Natural killer cell (primary cell): ENCODE measurements around the gene SLC7A4. TPM values are rescaled to one million over a fixed set of nuclear protein-coding genes. Genes with fewer than 3 reads are reported as not detected.

Experiments
- ATAC-seq, 3 donors: fragments of 150-1000 bp in 2 of 3; fragments of 200-7000 bp in 1 of 3; cut with Tn5 transposase; 1 replicate in 1 of 3; 2 replicates in 2 of 3; pipeline ENCODE4 v1.10.0; 2021; ENCODE audit warnings: mild to moderate bottlenecking in 2 of 3, moderate library complexity in 2 of 3
- DNase-seq, 2 donors: peaks; one replicate each; pipeline versions ENCODE4 v3.0.0 to v3.0.0-alpha.2; 2013 to 2021; ENCODE audit warnings: mixed read lengths in 1 of 2
- H3K27ac ChIP-seq: one replicate; pipeline ENCODE4 v1.5.1; 2013; ENCODE audit warnings: mild to moderate bottlenecking, low read length
- H3K27me3 ChIP-seq: one replicate; pipeline ENCODE4 v1.6.1; 2013; ENCODE audit warnings: low read length; ENCODE audit not compliant: control insufficient read depth, insufficient read depth
- H3K36me3 ChIP-seq: one replicate; pipeline ENCODE4 v1.6.1; 2013; ENCODE audit warnings: low read length; ENCODE audit not compliant: control insufficient read depth, insufficient read depth
- H3K4me1 ChIP-seq: one replicate; pipeline ENCODE4 v1.6.1; 2013; ENCODE audit warnings: low read length; ENCODE audit not compliant: control insufficient read depth, insufficient read depth
- H3K4me3 ChIP-seq: one replicate; pipeline ENCODE4 v1.5.1; 2013; ENCODE audit warnings: low read length
- H3K9me3 ChIP-seq: one replicate; pipeline ENCODE4 v1.6.1; 2013; ENCODE audit warnings: low read length; ENCODE audit not compliant: control insufficient read depth, insufficient read depth
- H3K27ac Mint-ChIP-seq, 2 donors: one replicate each; pipeline ENCODE4 v1.8.0; 2022; ENCODE audit warnings: mild to moderate bottlenecking in 2 of 2, mixed read lengths in 2 of 2, moderate library complexity in 1 of 2
- H3K27me3 Mint-ChIP-seq, 2 donors: one replicate each; pipeline ENCODE4 v1.8.0; 2022; ENCODE audit warnings: low read depth in 2 of 2, mixed read lengths in 2 of 2
- H3K36me3 Mint-ChIP-seq: one replicate; pipeline ENCODE4 v1.8.0; 2022; ENCODE audit warnings: mixed read lengths
- H3K4me1 Mint-ChIP-seq, 2 donors: one replicate each; pipeline ENCODE4 v1.8.0; 2022; ENCODE audit warnings: mixed read lengths in 2 of 2
- H3K4me3 Mint-ChIP-seq: one replicate; pipeline ENCODE4 v1.8.0; 2022; ENCODE audit warnings: mild to moderate bottlenecking, moderate library complexity, mixed read lengths
- H3K9me3 Mint-ChIP-seq, 2 donors: one replicate each; pipeline ENCODE4 v1.8.0; 2022; ENCODE audit warnings: mixed read lengths in 2 of 2
- WGBS: methylation state at CpG from one replicate; pipeline ENCODE4 v1.1.7; 2013; ENCODE audit warnings: missing lambda C conversion rate; ENCODE audit not compliant: insufficient coverage; 5-methylcytosine and 5-hydroxymethylcytosine counted together
- intact Hi-C: fragments of 100-400 bp; cut with micrococcal nuclease; formaldehyde crosslinking; loops from one replicate; pipeline ENCODE4 v1.14.2; 2022
- total RNA-seq, 4 donors: library from RNA; stranded (reverse); fragments of 120-200 nt in 1 of 4; gene quantifications; one replicate each; pipeline versions ENCODE4 v1.2.3 to v1.2.4, GENCODE V29; 2013 to 2022
- TF ChIP-seq, protein P1 (sequence below): fragments of 200-600 bp; IDR thresholded peaks from one replicate; pipeline ENCODE4 v1.8.0; 2022; ENCODE audit warnings: antibody characterized with exemption

The SLC7A4 gene
- total RNA-seq, 3 donors from 2014 or later (not counting 1 experiment from before 2014, with no cell fraction given), result not detected

DNA sequence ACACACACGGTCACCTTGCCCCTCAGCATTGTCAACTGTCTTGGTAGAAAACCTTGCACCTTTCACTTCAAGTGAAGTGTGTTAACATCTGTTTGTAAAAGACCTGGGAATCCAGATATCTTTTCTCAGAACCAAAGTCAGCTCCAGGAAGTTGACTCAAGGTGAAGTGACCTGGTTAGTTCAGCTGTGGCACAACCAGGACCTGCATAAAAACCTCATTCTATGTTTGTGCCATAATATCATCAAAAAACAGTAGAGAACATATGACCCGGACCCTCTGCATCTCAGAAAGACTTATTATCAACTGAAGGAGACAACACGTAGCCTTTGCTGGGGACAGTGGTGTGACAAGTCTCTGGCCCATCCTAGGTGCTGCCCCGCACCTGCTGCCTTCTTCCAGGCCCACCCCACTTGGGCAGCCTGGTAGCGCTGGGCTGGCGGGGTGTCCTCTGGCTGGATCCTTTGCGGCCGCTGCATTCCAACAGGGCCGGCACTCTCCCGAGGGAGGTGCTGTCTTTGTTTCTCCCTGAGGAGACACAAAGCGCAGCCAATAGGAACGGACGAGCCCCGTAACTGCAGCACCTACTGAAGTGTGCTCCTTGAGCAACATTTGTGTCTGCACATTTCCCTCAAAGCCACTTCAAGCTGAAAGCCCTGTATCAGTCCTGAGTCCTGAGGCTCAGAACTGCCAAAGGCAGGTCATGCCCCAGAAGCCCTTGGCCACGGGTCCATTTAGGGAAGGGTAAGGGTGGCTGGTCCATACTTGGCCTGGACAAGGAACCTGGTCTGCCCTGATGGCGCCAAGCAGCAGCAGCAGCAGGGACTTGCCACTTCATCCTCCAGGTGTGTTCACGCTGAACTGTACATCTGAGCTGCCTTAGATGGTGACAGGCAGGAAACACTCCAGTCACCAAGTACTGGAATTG, 38.6 kb upstream of the SLC7A4 start:
- Mint-ChIP-seq H3K9me3 (no peaks in the 10 kb centered on the region), H3K36me3 (no peaks in the 10 kb centered on the region), H3K27me3 (peaks cover 0 to 2% of the 10 kb centered on the region in 2 donors), H3K4me1 (no peaks in the 10 kb centered on the region), H3K27ac (no peak overlapping the region), H3K4me3 (no peak overlapping the region)
- no peak for DNase-seq
- Histone ChIP-seq H3K36me3 (no peaks in the 10 kb centered on the region), H3K9me3 (no peaks in the 10 kb centered on the region), H3K4me1 (no peaks in the 10 kb centered on the region), H3K27ac (no peak overlapping the region), H3K4me3 (no peak overlapping the region), H3K27me3 (no peaks in the 10 kb centered on the region)
- intact Hi-C loops, result no loop called here
- TF ChIP-seq, protein P1, sequence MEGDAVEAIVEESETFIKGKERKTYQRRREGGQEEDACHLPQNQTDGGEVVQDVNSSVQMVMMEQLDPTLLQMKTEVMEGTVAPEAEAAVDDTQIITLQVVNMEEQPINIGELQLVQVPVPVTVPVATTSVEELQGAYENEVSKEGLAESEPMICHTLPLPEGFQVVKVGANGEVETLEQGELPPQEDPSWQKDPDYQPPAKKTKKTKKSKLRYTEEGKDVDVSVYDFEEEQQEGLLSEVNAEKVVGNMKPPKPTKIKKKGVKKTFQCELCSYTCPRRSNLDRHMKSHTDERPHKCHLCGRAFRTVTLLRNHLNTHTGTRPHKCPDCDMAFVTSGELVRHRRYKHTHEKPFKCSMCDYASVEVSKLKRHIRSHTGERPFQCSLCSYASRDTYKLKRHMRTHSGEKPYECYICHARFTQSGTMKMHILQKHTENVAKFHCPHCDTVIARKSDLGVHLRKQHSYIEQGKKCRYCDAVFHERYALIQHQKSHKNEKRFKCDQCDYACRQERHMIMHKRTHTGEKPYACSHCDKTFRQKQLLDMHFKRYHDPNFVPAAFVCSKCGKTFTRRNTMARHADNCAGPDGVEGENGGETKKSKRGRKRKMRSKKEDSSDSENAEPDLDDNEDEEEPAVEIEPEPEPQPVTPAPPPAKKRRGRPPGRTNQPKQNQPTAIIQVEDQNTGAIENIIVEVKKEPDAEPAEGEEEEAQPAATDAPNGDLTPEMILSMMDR, result no peak
- ATAC-seq, result no peak
- 88% methylated on average over 17 of the region's 17 CpGs for WGBS

- Mint-ChIP-seq H3K36me3 (no peaks in the 10 kb centered on the region), H3K4me3 (no peak overlapping the region), H3K27me3 (peaks cover 2 to 7% of the 10 kb centered on the region in 2 donors), H3K9me3 (no peaks in the 10 kb centered on the region), H3K27ac (no peak overlapping the region), H3K4me1 (no peaks in the 10 kb centered on the region)
- Histone ChIP-seq H3K4me1 (no peaks in the 10 kb centered on the region), H3K27ac (no peak overlapping the region), H3K9me3 (no peaks in the 10 kb centered on the region), H3K4me3 (no peak overlapping the region), H3K36me3 (no peaks in the 10 kb centered on the region), H3K27me3 (no peaks in the 10 kb centered on the region)
- ATAC-seq (no peak), DNase-seq (no peak)
- WGBS, result 80% methylated on average over 4 of the region's 5 CpGs
- intact Hi-C loops, result no loop called here
- TF ChIP-seq, protein P1, result no peak
Observed at GRCh38 chr22:21069375-21069774, 37.0 kb upstream of the SLC7A4 start.

GRCh38 chr22:21068681-21069276, 36.4 kb upstream of the SLC7A4 start:
- peaks cover 2 to 7% of the 10 kb centered on the region in 2 donors for H3K27me3 Mint-ChIP-seq
- H3K9me3 Mint-ChIP-seq, result no peaks in the 10 kb centered on the region

More at GRCh38 chr22:21068681-21069276, 36.4 kb upstream of the SLC7A4 start:
- intact Hi-C loops, result no loop called here
- no peak overlapping the region for H3K4me3 ChIP-seq
- H3K4me1 ChIP-seq, result no peaks in the 10 kb centered on the region
- no peak overlapping the region for H3K27ac ChIP-seq
- WGBS, result 86% methylated on average over 2 of the region's 4 CpGs
- DNase-seq (no peak), ATAC-seq (no peak)
- H3K27me3 ChIP-seq, result no peaks in the 10 kb centered on the region
- Mint-ChIP-seq H3K27ac (no peak overlapping the region), H3K4me3 (no peak overlapping the region), H3K36me3 (no peaks in the 10 kb centered on the region), H3K4me1 (no peaks in the 10 kb centered on the region)
- H3K36me3 ChIP-seq, result no peaks in the 10 kb centered on the region
- H3K9me3 ChIP-seq, result no peaks in the 10 kb centered on the region
- TF ChIP-seq, protein P1, result no peak
